Measurements from ENCODE around the gene STARD10.

DNA sequence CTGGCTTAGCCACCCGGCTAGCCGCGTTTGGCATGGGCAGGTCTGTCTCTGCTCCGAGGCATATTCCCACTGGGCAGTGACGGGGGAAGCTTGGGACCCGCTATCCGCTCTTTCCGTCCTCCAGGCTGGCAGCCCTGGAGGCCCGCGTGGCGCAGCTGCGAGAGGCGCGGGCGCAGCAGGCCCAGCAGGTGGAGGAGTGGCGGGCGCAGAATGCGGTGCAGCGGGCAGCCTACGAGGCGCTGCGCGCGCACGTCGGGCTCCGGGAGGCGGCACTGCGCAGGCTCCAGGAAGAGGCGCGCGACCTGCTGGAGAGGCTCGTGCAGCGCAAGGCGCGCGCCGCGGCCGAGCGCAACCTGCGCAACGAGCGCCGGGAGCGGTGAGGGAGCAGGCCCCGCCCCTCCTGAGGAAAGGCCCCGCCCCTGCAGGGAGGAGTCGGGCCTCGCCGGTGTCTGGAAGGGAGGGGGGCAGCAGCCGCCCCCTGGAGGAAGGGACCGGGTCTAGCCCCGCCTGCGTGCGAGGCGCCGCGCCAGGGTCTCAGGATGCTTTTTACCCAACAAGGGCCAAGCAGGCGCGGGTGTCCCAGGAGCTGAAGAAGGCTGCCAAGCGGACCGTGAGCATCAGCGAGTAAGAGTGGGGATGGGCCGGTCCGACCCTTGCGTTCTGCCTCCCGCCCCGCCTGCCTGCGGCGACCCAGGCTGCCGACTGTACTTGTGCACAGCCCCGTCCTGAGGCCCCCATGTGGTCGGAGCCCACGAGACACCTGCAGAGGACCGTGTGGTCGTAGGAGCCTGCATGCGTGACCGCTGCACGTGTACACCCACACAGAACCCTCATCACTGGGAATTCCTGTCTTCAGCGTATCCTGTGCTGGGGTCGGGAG is 28.3 kb upstream of the STARD10 start:
- peak in 5 of 6 experiments; percentile 31 to 70 (median 37) for TF ChIP-seq CTCF (IDR thresholded peaks at IDR 0.05)
- peak in 2 of 4 donors; percentile 62 to 71 for TF ChIP-seq POLR2A (IDR thresholded peaks at IDR 0.05)

Data from esophagus squamous epithelium (tissue), 4 donors.